Thyroid gland (tissue), 4 donors: ENCODE data around the gene RBM22.

Source experiments
- POLR2A ChIP-seq, 2 donors: fragments of 450-650 bp; IDR thresholded peaks; one replicate each; pipeline ENCODE4 v1.6.1; 2017; ENCODE audit warnings: antibody characterized with exemption in 2 of 2, mild to moderate bottlenecking in 2 of 2, moderate library complexity in 1 of 2
- TF ChIP-seq, protein P1 (sequence below), 6 experiments: fragments of 200-600 bp in 3 of 6; fragments of 450-650 bp in 3 of 6; sonication (generic) in 3 of 6; IDR thresholded peaks; one replicate each; pipeline ENCODE4 v1.5.1; 2016 to 2019; ENCODE audit warnings: antibody characterized with exemption in 6 of 6, mild to moderate bottlenecking in 2 of 6, inconsistent platforms in 1 of 6, moderate library complexity in 1 of 6

DNA sequence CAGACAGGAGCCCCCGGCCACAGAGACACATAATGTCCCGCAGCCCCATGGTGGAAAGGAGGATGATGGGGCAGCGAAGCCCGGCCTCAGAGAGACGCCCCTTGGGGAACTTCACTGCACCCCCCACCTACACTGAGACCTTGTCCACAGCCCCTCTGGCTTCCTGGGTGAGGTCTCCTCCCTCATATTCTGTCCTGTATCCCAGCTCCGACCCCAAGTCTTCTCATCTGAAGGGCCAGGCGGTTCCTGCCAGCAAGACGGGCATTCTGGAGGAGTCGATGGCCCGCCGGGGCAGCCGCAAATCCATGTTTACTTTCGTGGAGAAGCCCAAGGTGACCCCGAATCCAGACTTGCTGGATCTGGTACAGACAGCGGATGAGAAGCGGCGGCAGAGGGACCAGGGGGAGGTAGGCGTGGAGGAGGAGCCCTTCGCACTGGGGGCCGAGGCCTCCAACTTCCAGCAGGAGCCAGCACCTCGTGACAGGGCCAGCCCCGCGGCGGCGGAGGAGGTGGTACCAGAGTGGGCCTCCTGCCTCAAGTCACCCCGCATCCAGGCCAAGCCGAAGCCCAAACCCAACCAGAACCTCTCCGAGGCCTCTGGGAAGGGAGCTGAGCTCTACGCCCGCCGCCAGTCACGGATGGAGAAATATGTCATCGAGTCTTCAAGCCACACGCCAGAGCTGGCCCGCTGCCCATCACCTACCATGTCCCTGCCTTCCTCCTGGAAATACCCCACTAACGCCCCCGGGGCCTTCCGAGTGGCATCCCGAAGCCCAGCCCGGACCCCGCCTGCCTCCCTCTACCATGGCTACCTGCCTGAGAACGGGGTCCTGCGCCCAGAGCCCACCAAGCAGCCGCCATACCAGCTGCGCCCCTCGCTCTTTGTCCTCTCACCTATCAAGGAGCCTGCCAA lies 51.5 kb downstream of the RBM22 start:
- no peak for TF ChIP-seq POLR2A (IDR thresholded peaks at IDR 0.05)
- TF ChIP-seq, protein P1, sequence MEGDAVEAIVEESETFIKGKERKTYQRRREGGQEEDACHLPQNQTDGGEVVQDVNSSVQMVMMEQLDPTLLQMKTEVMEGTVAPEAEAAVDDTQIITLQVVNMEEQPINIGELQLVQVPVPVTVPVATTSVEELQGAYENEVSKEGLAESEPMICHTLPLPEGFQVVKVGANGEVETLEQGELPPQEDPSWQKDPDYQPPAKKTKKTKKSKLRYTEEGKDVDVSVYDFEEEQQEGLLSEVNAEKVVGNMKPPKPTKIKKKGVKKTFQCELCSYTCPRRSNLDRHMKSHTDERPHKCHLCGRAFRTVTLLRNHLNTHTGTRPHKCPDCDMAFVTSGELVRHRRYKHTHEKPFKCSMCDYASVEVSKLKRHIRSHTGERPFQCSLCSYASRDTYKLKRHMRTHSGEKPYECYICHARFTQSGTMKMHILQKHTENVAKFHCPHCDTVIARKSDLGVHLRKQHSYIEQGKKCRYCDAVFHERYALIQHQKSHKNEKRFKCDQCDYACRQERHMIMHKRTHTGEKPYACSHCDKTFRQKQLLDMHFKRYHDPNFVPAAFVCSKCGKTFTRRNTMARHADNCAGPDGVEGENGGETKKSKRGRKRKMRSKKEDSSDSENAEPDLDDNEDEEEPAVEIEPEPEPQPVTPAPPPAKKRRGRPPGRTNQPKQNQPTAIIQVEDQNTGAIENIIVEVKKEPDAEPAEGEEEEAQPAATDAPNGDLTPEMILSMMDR (IDR thresholded peaks at IDR 0.05): no peak
